SU-DHL-6 (cell line): ENCODE measurements around the gene KYNU.

Experiments
- EZH2phosphoT487 ChIP-seq: fragments of 200-600 bp; sonication (generic), shearing (Covaris generic); conservative IDR thresholded peaks from 2 replicates; pipeline ENCODE4 v1.6.1; 2018; ENCODE audit warnings: mild to moderate bottlenecking, antibody characterized with exemption, low read length, moderate library complexity, mixed read lengths
- TF ChIP-seq, protein P1 (sequence below): fragments of 200-600 bp; sonication (generic); IDR thresholded peaks from one replicate; pipeline ENCODE4 v1.5.1; 2017; ENCODE audit warnings: antibody characterized with exemption, mild to moderate bottlenecking, low read length, moderate library complexity; ENCODE audit not compliant: insufficient read depth, poor library complexity, severe bottlenecking

DNA sequence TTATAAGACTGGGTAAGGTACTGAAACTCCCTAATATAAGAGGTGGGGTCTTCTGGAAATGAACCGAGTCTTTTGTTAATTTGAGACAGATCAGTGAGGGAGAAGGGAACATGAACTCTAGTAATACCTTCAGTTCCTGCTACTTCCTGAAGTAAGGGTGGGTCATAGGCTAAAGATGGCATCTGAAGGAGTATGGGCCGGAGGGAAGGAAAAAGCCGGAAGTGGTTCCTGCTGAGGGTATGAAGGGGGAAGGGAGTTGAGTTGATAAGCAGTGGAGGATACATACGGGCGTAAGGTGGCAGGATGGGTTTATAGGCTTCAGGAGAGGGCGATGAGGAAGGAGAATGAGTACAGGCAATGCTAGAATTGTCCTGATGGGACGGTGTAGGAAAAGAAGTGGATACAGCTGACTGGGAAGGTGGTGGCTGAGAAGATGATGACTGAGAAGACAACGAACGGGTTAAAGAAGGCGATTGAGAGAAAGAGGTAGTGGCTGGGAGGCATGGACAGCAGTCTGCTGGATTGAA is 58.2 kb downstream of the KYNU start:
- TF ChIP-seq, protein P1, sequence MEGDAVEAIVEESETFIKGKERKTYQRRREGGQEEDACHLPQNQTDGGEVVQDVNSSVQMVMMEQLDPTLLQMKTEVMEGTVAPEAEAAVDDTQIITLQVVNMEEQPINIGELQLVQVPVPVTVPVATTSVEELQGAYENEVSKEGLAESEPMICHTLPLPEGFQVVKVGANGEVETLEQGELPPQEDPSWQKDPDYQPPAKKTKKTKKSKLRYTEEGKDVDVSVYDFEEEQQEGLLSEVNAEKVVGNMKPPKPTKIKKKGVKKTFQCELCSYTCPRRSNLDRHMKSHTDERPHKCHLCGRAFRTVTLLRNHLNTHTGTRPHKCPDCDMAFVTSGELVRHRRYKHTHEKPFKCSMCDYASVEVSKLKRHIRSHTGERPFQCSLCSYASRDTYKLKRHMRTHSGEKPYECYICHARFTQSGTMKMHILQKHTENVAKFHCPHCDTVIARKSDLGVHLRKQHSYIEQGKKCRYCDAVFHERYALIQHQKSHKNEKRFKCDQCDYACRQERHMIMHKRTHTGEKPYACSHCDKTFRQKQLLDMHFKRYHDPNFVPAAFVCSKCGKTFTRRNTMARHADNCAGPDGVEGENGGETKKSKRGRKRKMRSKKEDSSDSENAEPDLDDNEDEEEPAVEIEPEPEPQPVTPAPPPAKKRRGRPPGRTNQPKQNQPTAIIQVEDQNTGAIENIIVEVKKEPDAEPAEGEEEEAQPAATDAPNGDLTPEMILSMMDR: no peak
- no peak for TF ChIP-seq EZH2phosphoT487
